HG03039 (cell line): ENCODE data around the gene TRAPPC13.
A peak's percentile ranks its signal among the peaks of the same experiment; 100 is the strongest.
"Not testable (repeated sequence)": the region's sequence is repeated elsewhere in the genome, so short reads cannot be mapped to it uniquely, and the experiment has no call there.

Experiments used
- ATAC-seq: cut with Tn5 transposase; IDR thresholded peaks from one replicate; pipeline ENCODE4 v1.9.1; 2021; ENCODE audit warnings: mild to moderate bottlenecking, moderate library complexity; ENCODE audit not compliant: unreplicated experiment

Gene TRAPPC13

GRCh38 chr5:65624571-65625555, at the start of gene TRAPPC13, which contains the start of gene SHLD3:
TRAPPC13 (plus strand) TSS chr5:65625027; CDS start chr5:65625061, 34 bp downstream.
SHLD3 (plus strand) TSS chr5:65625027; CDS start chr5:65629588, 4,561 bp downstream.
- peak; percentile 66 for ATAC-seq

GRCh38 chr5:65577141-65577540, 47.7 kb upstream of the TRAPPC13 start:
- no peak for ATAC-seq

- no peak for ATAC-seq
These were observed 36.1 kb upstream of the TRAPPC13 start for GRCh38 chr5:65588694-65589093.

GRCh38 chr5:65601761-65602160, 23.1 kb upstream of the TRAPPC13 start:
- not testable (repeated sequence) for ATAC-seq

- no peak for ATAC-seq
These were observed 13.3 kb upstream of the TRAPPC13 start for GRCh38 chr5:65611524-65611923.

- ATAC-seq, result no peak
These were observed 12.4 kb upstream of the TRAPPC13 start for GRCh38 chr5:65612298-65612907.

GRCh38 chr5:65620021-65620420, 4.8 kb upstream of the TRAPPC13 start:
- ATAC-seq, result no peak

GRCh38 chr5:65621961-65622360, 2.9 kb upstream of the TRAPPC13 start:
- ATAC-seq, result not testable (repeated sequence)

- no peak for ATAC-seq
These were observed 1.3 kb upstream of the TRAPPC13 start for GRCh38 chr5:65623482-65623881.

GRCh38 chr5:65624025-65624570, 729 bp upstream of the TRAPPC13 start, which contains the start of gene TRIM23:
TRIM23 (minus strand) TSS chr5:65624333; CDS start chr5:65624274, 59 bp downstream.
- peak; percentile 96 for ATAC-seq

- no peak for ATAC-seq
These were observed 916 bp downstream of the TRAPPC13 start for GRCh38 chr5:65625743-65626142.

GRCh38 chr5:65630981-65631380, 6.2 kb downstream of the TRAPPC13 start:
- no peak for ATAC-seq

- no peak for ATAC-seq
These were observed 15.4 kb downstream of the TRAPPC13 start for GRCh38 chr5:65640240-65640639.

GRCh38 chr5:65646938-65647337, 22.1 kb downstream of the TRAPPC13 start:
- no peak for ATAC-seq

- ATAC-seq, result no peak
These were observed 23.1 kb downstream of the TRAPPC13 start for GRCh38 chr5:65647941-65648340.

- ATAC-seq, result no peak
These were observed 26.3 kb downstream of the TRAPPC13 start for GRCh38 chr5:65651144-65651543.

- no peak for ATAC-seq
These were observed 29.9 kb downstream of the TRAPPC13 start for GRCh38 chr5:65654713-65655112.

- ATAC-seq, result no peak
These were observed 39.1 kb downstream of the TRAPPC13 start for GRCh38 chr5:65663804-65664521.

- no peak for ATAC-seq
These were observed 43.9 kb downstream of the TRAPPC13 start for GRCh38 chr5:65668696-65669095.

- ATAC-seq, result no peak
These were observed 48.0 kb downstream of the TRAPPC13 start for GRCh38 chr5:65672796-65673195.

GRCh38 chr5:65674749-65675148, 49.9 kb downstream of the TRAPPC13 start:
- ATAC-seq, result no peak
